ENCODE measurements around the gene NRDC.

DNA sequence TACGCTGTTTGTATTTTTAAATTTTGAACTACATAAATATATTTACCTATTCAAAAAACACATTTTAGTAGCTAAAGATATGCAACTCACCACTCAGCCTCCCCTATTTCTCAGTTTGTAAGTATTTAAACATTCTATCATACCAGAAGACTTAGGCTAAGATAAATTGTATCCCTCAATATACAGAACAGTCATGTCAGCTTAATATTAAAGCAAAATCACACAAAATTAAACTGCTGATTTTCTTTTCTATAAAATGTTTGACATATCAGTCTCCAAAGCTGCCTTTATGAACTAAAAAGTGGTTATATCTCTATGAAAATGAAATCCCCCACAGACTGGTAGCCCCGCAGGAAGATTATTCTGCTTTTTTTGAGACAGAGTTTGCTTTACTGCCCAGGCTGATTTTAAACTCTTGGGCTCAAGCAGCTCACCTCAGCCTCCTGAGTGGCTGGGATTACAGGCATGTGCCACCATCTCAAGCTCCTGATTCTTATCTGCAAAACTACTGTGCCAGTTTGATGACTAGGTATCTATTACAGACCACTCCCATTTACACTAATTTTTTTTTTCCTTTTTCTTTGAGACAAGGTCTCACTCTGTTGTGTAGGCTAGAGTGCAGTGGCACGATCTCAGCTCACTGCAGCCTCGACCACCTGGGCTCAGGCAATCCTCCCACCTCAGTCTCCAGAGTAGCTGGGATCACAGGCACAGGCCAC, 37.6 kb downstream of the NRDC start:
- TF ChIP-seq, protein P1, sequence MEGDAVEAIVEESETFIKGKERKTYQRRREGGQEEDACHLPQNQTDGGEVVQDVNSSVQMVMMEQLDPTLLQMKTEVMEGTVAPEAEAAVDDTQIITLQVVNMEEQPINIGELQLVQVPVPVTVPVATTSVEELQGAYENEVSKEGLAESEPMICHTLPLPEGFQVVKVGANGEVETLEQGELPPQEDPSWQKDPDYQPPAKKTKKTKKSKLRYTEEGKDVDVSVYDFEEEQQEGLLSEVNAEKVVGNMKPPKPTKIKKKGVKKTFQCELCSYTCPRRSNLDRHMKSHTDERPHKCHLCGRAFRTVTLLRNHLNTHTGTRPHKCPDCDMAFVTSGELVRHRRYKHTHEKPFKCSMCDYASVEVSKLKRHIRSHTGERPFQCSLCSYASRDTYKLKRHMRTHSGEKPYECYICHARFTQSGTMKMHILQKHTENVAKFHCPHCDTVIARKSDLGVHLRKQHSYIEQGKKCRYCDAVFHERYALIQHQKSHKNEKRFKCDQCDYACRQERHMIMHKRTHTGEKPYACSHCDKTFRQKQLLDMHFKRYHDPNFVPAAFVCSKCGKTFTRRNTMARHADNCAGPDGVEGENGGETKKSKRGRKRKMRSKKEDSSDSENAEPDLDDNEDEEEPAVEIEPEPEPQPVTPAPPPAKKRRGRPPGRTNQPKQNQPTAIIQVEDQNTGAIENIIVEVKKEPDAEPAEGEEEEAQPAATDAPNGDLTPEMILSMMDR (IDR thresholded peaks at IDR 0.05), result no peak
- no peak for TF ChIP-seq POLR2A (IDR thresholded peaks at IDR 0.05)

Data from suprapubic skin (tissue), 3 donors.